Spleen (tissue), 7 donors: Measurements from ENCODE around the gene RTTN.

ENCODE experiments used
- POLR2A ChIP-seq, 3 donors: fragments of 450-650 bp; IDR thresholded peaks; one replicate each; pipeline ENCODE4 v1.5.1; 2017; ENCODE audit warnings: antibody characterized with exemption in 3 of 3, mild to moderate bottlenecking in 1 of 3
- TF ChIP-seq, protein P1 (sequence below), 11 experiments: fragments of 200-600 bp in 7 of 11; fragments of 450-650 bp in 4 of 11; sonication (generic) in 4 of 11; IDR thresholded peaks in 8 of 11; conservative IDR thresholded peaks in 3 of 11; 1 replicate in 7 of 11; 2 replicates in 4 of 11; pipeline versions ENCODE4 v1.4.0 to v1.8.0; 2016 to 2021; ENCODE audit warnings: antibody characterized with exemption in 11 of 11, inconsistent platforms in 4 of 11, mild to moderate bottlenecking in 1 of 11
- donor health status: DM: no; HTN: no; CAD: no; lungs with moderate emphysema.
- donor health status: DM: no; HTN: no; CAD: no.
- donor health status: DM: no; HTN: no; CAD: no.

DNA sequence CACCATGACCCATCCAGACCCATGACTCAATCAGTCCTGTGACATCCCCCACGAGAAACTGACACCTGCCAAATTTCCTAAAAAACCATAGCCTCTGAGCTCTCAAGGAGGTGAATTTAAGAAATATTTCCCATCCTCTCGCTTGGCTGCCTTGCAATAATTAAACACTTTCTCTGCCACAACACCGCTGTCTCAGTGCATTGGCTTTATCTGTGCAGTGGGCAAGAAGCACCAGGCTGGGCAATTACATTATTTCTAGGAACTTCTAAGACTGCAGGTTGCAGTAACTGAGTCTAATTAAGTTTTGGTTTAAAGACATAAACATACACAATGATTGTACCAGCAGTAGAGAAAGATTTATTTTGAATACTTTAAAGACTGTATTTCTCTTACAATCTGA, 22.0 kb upstream of the RTTN start:
- no peak for TF ChIP-seq POLR2A (IDR thresholded peaks at IDR 0.05)
- TF ChIP-seq, protein P1, sequence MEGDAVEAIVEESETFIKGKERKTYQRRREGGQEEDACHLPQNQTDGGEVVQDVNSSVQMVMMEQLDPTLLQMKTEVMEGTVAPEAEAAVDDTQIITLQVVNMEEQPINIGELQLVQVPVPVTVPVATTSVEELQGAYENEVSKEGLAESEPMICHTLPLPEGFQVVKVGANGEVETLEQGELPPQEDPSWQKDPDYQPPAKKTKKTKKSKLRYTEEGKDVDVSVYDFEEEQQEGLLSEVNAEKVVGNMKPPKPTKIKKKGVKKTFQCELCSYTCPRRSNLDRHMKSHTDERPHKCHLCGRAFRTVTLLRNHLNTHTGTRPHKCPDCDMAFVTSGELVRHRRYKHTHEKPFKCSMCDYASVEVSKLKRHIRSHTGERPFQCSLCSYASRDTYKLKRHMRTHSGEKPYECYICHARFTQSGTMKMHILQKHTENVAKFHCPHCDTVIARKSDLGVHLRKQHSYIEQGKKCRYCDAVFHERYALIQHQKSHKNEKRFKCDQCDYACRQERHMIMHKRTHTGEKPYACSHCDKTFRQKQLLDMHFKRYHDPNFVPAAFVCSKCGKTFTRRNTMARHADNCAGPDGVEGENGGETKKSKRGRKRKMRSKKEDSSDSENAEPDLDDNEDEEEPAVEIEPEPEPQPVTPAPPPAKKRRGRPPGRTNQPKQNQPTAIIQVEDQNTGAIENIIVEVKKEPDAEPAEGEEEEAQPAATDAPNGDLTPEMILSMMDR (IDR thresholded peaks at IDR 0.05 in 8 of 11, conservative IDR thresholded peaks at IDR 0.05 in 3 of 11), result no peak
